Brain microvascular endothelial cell (primary cell): ENCODE results near the gene SCARB1.

Source experiments
- DNase-seq: peaks from one replicate; pipeline ENCODE4 v3.0.0-alpha.2; 2020
- H3K27ac ChIP-seq: fragments of 250-450 bp; sonication (Bioruptor Pico); 2 replicates; pipeline ENCODE4 v1.5.1; 2020; ENCODE audit warnings: mild to moderate bottlenecking, moderate library complexity
- H3K27me3 ChIP-seq: fragments of 250-450 bp; sonication (Bioruptor Pico); replicated peaks from 2 replicates; pipeline ENCODE4 v1.5.1; 2020; ENCODE audit warnings: mild to moderate bottlenecking
- H3K36me3 ChIP-seq: fragments of 250-450 bp; sonication (Bioruptor Pico); replicated peaks from 2 replicates; pipeline ENCODE4 v1.5.1; 2020; ENCODE audit warnings: mild to moderate bottlenecking
- H3K4me3 ChIP-seq: 2 replicates; pipeline ENCODE4 v1.5.1; 2011; ENCODE audit warnings: low read depth, mild to moderate bottlenecking, control low read depth, low read length, moderate library complexity
- CTCF ChIP-seq: IDR thresholded peaks from 2 replicates; pipeline ENCODE4 v1.5.1; 2011; ENCODE audit warnings: low read depth, mild to moderate bottlenecking, moderate library complexity, low read length, control low read depth, inconsistent platforms; ENCODE audit errors: missing control alignments
- in situ Hi-C: cut with HindIII; loops from 2 replicates; pipeline ENCODE4 v1.10.0; 2017; ENCODE audit warnings: low sequenced_read_pairs, low pct_ligation_motif_present

Gene SCARB1

GRCh38 chr12:124842800-124843510 is 20.7 kb downstream of the SCARB1 start:
- Histone ChIP-seq H3K4me3 (no peak overlapping the region), H3K36me3 (no peaks in the 10 kb centered on the region), H3K27me3 (no peaks in the 10 kb centered on the region), H3K27ac (no peak overlapping the region)
- no peak for TF ChIP-seq CTCF
- in situ Hi-C loops, result no loop called here
- DNase-seq, result no peak

- no peak for TF ChIP-seq CTCF
- Histone ChIP-seq H3K27me3 (no peaks in the 10 kb centered on the region), H3K36me3 (no peaks in the 10 kb centered on the region), H3K27ac (no peak overlapping the region), H3K4me3 (no peak overlapping the region)
- DNase-seq, result no peak
- in situ Hi-C loops, result no loop called here
Measured at GRCh38 chr12:124842073-124842749, 21.5 kb downstream of the SCARB1 start.

DNA sequence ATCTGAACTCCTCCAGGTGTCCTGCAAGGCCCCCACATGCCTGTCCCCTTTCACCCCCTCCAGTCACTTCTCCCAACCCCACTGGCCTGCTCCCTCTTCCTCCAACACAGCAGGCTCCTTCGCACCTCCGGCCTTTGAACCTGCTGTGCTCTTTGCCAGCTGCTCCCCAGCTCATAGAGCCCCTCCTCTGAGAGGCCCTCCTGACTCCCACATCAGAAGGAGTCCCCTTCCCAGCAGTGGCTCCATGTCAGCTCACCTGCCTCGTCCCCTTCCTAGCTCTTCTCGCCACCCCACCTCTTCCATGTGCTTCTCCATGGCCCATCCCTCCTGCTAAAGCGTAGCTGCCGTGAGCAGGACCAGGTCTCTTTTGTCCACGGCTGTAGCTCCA is 22.1 kb downstream of the SCARB1 start:
- no peak for TF ChIP-seq CTCF
- no peak for DNase-seq
- Histone ChIP-seq H3K27me3 (no peaks in the 10 kb centered on the region), H3K4me3 (no peak overlapping the region), H3K36me3 (no peaks in the 10 kb centered on the region), H3K27ac (no peak overlapping the region)
- in situ Hi-C loops, result no loop called here

DNA sequence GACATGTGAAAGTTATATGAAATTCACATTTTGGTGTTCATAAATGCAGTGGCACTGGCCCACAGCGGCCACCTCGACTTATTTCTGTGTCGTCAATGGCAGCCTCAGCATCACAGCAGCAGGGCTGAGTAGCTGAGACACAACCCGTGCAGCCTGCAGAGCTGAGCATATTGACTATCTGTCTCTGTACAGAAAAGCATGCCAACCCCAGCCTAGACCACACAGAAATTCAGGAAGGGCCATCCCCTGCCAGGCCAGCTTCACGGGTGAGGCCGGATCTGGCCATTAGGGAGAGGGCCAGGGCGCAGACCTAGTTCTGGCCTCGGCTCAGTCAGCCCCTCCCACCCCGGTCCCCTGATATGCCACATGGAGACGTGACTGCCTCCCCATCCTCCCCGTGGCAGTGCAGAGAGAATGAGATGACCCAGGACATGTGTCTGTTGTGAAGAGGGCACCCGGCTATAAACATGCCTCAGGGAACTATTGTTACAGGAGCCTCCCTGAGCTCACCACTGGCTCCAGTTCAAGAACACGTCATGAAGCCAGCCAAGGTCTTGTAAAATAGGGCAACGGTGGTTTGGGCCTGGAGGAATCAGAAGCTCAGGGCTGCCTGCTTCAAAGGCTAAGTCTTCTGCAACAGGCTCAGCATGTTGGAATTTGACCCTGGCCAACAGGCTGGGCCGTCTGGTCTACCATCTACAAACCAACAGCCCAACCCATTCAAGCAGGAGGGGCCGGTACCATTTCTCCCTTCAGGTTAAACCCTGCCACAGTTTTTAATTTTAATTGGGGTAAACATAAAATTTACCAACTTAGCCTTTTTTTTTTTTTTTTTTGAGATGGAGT is 25.5 kb downstream of the SCARB1 start:
- H3K27ac ChIP-seq, result peak overlapping the region; percentile 50
- in situ Hi-C loops, result no loop called here
- DNase-seq, result peak; percentile 94
- H3K36me3 ChIP-seq, result no peaks in the 10 kb centered on the region
- no peak for TF ChIP-seq CTCF
- H3K27me3 ChIP-seq, result no peaks in the 10 kb centered on the region
- no peak overlapping the region for H3K4me3 ChIP-seq

GRCh38 chr12:124837249-124837897 is 26.3 kb downstream of the SCARB1 start:
- no peaks in the 10 kb centered on the region for H3K27me3 ChIP-seq
- no peak for TF ChIP-seq CTCF
- H3K27ac ChIP-seq, result no peak overlapping the region
- no peaks in the 10 kb centered on the region for H3K36me3 ChIP-seq
- no peak overlapping the region for H3K4me3 ChIP-seq
- in situ Hi-C loops, result no loop called here
- DNase-seq, result no peak
